HEK293T (cell line): Measurements from ENCODE around the gene CSNK2A2.

Experiments used
- ARNT ChIP-seq: fragments of 450-650 bp; IDR thresholded peaks from 2 replicates; pipeline ENCODE4 v1.6.1; 2017; ENCODE audit warnings: mild to moderate bottlenecking
- BHLHE40 ChIP-seq: fragments of 450-650 bp; IDR thresholded peaks from 2 replicates; pipeline ENCODE4 v1.6.1; 2016; ENCODE audit warnings: mild to moderate bottlenecking, moderate library complexity, borderline replicate concordance
- ELF4 ChIP-seq: fragments of 450-650 bp; IDR thresholded peaks from 2 replicates; pipeline ENCODE4 v1.6.1; 2017; ENCODE audit warnings: antibody characterized with exemption
- FOXA1 ChIP-seq: fragments of 450-650 bp; IDR thresholded peaks from 2 replicates; pipeline ENCODE4 v1.6.1; 2016; ENCODE audit warnings: mild to moderate bottlenecking
- FOXK2 ChIP-seq: fragments of 450-650 bp; IDR thresholded peaks from 2 replicates; pipeline ENCODE4 v1.6.1; 2016; ENCODE audit warnings: mild to moderate bottlenecking
- HDGF ChIP-seq: fragments of 450-650 bp; IDR thresholded peaks from 2 replicates; pipeline ENCODE4 v1.6.1; 2017; ENCODE audit warnings: antibody characterized with exemption, borderline replicate concordance
- L3MBTL2 ChIP-seq: fragments of 450-650 bp; conservative IDR thresholded peaks from 2 replicates; pipeline ENCODE4 v1.6.1; 2016; ENCODE audit warnings: mild to moderate bottlenecking
- NFRKB ChIP-seq: fragments of 450-650 bp; IDR thresholded peaks from 2 replicates; pipeline ENCODE4 v1.6.1; 2016; ENCODE audit warnings: mild to moderate bottlenecking, moderate library complexity
- SP1 ChIP-seq: fragments of 450-650 bp; IDR thresholded peaks from 2 replicates; pipeline ENCODE4 v1.6.1; 2017
- SUZ12 ChIP-seq: fragments of 450-650 bp; IDR thresholded peaks from 2 replicates; pipeline ENCODE4 v1.6.1; 2016; ENCODE audit warnings: mild to moderate bottlenecking
- TARDBP ChIP-seq: fragments of 450-650 bp; IDR thresholded peaks from 2 replicates; pipeline ENCODE4 v1.6.1; 2016
- ZNF384 ChIP-seq: fragments of 450-650 bp; IDR thresholded peaks from 2 replicates; pipeline ENCODE4 v1.6.1; 2016
- TF ChIP-seq, protein P1 (sequence below): fragments of 450-650 bp; IDR thresholded peaks from 2 replicates; pipeline ENCODE4 v1.6.1; 2016

DNA sequence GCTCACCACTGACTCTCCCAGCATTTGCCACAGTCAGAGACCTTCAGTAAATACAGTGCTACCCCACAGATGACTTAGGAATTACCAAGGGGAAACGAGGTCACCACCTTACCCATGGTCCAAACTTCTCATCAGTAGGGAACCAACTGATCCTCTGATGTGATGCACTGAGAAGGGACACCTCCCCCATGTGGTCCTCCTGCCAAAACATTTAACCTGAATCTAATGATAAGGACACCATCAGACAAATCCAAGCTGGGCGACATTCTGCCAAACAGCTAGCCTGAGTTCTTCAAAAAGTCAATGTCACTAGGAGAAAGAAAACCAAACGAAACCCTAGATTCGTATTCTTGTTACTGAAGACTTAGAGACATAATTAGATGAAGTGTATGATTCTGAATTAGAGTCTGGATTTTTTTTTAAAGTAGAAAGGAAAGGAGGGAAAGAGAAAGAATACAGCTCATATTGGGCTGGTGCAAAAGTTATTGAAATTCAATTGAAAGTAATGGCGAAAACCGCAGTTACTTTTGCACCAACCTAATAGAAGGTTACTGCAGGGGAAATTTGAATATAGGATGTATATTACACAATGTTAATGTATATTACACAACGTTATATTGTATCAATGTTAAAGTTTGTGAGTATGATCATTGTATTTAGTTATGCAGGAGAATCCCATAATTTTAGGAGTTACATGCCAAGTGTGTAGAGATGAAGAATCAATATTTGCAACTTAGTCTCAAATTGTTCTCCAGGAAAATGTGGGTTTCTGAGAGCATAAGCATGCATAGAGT lies 2.3 kb upstream of the CSNK2A2 start:
- TF ChIP-seq TARDBP (no peak), FOXA1 (no peak), FOXK2 (no peak), L3MBTL2 (no peak), BHLHE40 (no peak), SUZ12 (no peak), SP1 (no peak), ARNT (no peak), NFRKB (no peak), ELF4 (no peak), HDGF (no peak), ZNF384 (no peak)
- TF ChIP-seq, protein P1, sequence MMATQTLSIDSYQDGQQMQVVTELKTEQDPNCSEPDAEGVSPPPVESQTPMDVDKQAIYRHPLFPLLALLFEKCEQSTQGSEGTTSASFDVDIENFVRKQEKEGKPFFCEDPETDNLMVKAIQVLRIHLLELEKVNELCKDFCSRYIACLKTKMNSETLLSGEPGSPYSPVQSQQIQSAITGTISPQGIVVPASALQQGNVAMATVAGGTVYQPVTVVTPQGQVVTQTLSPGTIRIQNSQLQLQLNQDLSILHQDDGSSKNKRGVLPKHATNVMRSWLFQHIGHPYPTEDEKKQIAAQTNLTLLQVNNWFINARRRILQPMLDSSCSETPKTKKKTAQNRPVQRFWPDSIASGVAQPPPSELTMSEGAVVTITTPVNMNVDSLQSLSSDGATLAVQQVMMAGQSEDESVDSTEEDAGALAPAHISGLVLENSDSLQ: no peak
